Measurements from ENCODE around the gene COX18. TPM values are rescaled to one million over a fixed set of nuclear protein-coding genes. Genes with fewer than 3 reads are reported as not detected.

COX18 gene
- total and polyA plus RNA-seq, 2 of the 4 experiments (the other 2 are of a cell fraction), result 8.0 to 22.0 TPM

DNA sequence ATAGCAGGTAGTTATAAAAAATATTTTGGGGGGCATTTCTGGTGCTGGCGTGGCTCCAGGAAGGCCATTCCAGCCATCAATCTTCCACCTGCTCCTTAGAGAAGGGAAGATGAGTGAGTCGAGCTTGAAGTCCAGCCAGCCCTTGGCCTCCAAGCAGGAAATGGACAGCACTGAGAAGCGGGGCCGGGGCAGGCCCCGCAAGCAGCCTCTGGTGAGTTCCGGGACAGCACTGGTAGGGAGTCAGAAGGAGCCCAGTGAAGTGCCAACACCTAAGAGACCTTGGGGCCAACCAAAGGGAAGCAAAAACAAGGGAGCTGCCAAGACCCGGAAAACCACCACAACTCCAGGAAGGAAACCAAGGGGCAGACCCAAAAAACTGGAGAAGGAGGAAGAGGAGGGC, 29.2 kb upstream of the COX18 start:
- no peak overlapping the region for H3K14ac ChIP-seq (replicated peaks; ENCODE audit: low read depth, low read length)
- no peak overlapping the region for H2AK5ac ChIP-seq (ENCODE audit: low read depth, low read length)
- no peak overlapping the region for H4K5ac ChIP-seq (ENCODE audit: low read depth, low read length)
- TF ChIP-seq, protein P1, sequence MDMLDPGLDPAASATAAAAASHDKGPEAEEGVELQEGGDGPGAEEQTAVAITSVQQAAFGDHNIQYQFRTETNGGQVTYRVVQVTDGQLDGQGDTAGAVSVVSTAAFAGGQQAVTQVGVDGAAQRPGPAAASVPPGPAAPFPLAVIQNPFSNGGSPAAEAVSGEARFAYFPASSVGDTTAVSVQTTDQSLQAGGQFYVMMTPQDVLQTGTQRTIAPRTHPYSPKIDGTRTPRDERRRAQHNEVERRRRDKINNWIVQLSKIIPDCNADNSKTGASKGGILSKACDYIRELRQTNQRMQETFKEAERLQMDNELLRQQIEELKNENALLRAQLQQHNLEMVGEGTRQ (IDR thresholded peaks at IDR 0.05; ENCODE audit: low read depth, low read length), result no peak
- TF ChIP-seq FOS (IDR thresholded peaks at IDR 0.05; ENCODE audit: low read depth, low read length) (no peak), RFX5 (IDR thresholded peaks at IDR 0.05; ENCODE audit: low read depth, low read length) (no peak), RAD21 (IDR thresholded peaks at IDR 0.05; ENCODE audit: low read length) (no peak), POLR2A (IDR thresholded peaks at IDR 0.05; ENCODE audit: low read depth, low read length) (no peak), MAZ (IDR thresholded peaks at IDR 0.05; ENCODE audit: borderline replicate concordance, low read depth, low read length) (no peak)
- dilution Hi-C loops (cut with HindIII; ENCODE audit: low sequenced_read_pairs, unreplicated experiment) (no loop called here), in situ Hi-C loops (cut with MboI; ENCODE audit: low sequenced_read_pairs) (no loop called here), intact Hi-C loops (cut with micrococcal nuclease) (no loop called here)
- no peak overlapping the region for H3K9ac ChIP-seq (ENCODE audit: low read depth, low read length)
- no peak overlapping the region for H4K8ac ChIP-seq (ENCODE audit: low read depth in 2 of 2, low read length in 2 of 2)
- no peaks in the 10 kb centered on the region for H3K9me3 ChIP-seq (ENCODE audit: control insufficient read depth, insufficient read depth, low read length)
- H3K36me3 ChIP-seq (ENCODE audit: control insufficient read depth, insufficient read depth, low read length), result peaks cover 38% of the 10 kb centered on the region
- H2AK9ac ChIP-seq (replicated peaks; ENCODE audit: low read depth, low read length, poor library complexity), result no peak overlapping the region
- H3K79me1 ChIP-seq (ENCODE audit: low read depth in 1 of 2, low read length in 2 of 2), result peaks cover 5 to 16% of the 10 kb centered on the region in 2 experiments; a peak in 3 of 4 replicates
- no peak for DNase-seq
- BruUV-seq (replicated peaks), result no TSS peak
- no peak overlapping the region for H2BK120ac ChIP-seq (ENCODE audit: low read depth, low read length)
- H4K20me1 ChIP-seq (ENCODE audit: insufficient read depth, low read length), result no peaks in the 10 kb centered on the region; the same call in 1 of the 2 replicates
- no peaks in the 10 kb centered on the region for H3K27me3 ChIP-seq (ENCODE audit: control insufficient read depth, insufficient read depth, low read length)
- H3K9me1 ChIP-seq (ENCODE audit: insufficient read depth, low read length), result 0 out of 2 replicates have a peak, but pooled peaks cover 2% of the 10 kb centered on the region
- no peak overlapping the region for H3K18ac ChIP-seq (ENCODE audit: low read depth, low read length)
- ATAC-seq (ENCODE audit: low read depth), result no peak
- no peak overlapping the region for H2BK20ac ChIP-seq (ENCODE audit: low read depth, low read length)
- H2BK15ac ChIP-seq (ENCODE audit: low read depth, low read length), result no peak overlapping the region
- no peak overlapping the region for H4K91ac ChIP-seq (ENCODE audit: insufficient read depth, low read depth, low read length)
- H3K4me2 ChIP-seq (ENCODE audit: low read depth, low read length), result no peak overlapping the region
- H2AFZ ChIP-seq (replicated peaks; ENCODE audit: low read length, poor library complexity), result no peak overlapping the region
- CTCF ChIA-PET, result interaction anchor here (1.0 kb wide), 1 partner anchor 17 kb away, joined by 3 read pairs; no protein-coding TSS in a partner anchor
- no peak overlapping the region for H2BK5ac ChIP-seq (ENCODE audit: low read depth, low read length, poor library complexity, severe bottlenecking)
- H3K4me3 ChIP-seq (ENCODE audit: insufficient read depth, low read depth, low read length), result no peak overlapping the region
- no peaks in the 10 kb centered on the region for H3K4me1 ChIP-seq (ENCODE audit: control insufficient read depth, insufficient read depth, low read length)
- no peak overlapping the region for H3K56ac ChIP-seq (ENCODE audit: extremely low read depth, insufficient read depth, low read length)
- no peak overlapping the region for H3K4ac ChIP-seq (ENCODE audit: low read depth, low read length)
- POLR2A ChIA-PET (ENCODE audit: unreplicated experiment), result no interaction called here
- no peak overlapping the region for H3K27ac ChIP-seq (ENCODE audit: insufficient read depth, low read length)
- no peak overlapping the region for H3K23ac ChIP-seq (ENCODE audit: low read depth, low read length)
- WGBS, 2 experiments (ENCODE audit: extremely low coverage in 2 of 2, insufficient read length in 1 of 2), result 100% methylated on average over 1 of the region's 7 CpGs; no CpG with 5 or more reads in 1 of the 2 experiments
